ENCODE measurements around the gene DDX49. TPM values are rescaled to one million over a fixed set of nuclear protein-coding genes. Genes with fewer than 3 reads are reported as not detected.

DDX49 gene
- total RNA-seq, 1 donor from 2014 or later = 44.7 TPM

DNA sequence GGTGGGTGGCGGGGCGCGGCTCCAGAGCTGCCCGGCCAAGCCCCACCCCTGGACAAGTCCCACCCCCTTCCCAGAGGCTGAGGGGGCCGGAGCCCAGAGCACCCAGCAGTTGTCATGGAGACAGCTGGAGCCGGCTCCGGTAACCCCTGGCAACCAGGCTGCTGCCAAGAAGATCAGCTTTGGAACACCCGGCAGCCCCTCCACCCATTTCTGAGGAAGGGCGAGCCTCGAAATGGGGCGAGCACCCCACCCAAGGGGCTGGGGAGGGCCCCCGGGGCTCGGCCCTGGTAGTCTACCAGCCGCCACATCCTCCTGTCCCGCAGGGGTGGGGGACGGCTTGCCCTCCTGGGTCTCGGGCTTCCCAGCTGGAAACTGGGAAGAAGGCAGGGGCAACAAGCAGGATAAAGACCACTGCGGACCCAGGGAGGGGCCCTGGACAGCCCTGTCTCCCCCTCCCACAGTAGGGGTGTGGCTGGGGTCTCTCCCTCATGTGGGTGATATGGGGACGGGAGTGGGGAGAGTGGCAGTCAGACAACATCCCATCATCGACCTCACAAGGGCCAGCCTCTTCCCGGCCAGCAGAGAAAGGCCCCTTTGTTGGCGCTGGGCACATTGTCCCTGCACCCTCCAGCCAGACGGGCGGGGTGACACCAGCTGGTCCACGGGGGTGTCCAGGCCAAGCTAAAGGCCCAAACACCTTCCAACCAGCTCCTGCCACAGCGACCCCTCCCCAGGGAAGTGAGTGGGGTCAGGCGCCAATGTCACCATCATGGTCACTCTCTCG, 25.1 kb upstream of the DDX49 start:
- TF ChIP-seq, protein P1, sequence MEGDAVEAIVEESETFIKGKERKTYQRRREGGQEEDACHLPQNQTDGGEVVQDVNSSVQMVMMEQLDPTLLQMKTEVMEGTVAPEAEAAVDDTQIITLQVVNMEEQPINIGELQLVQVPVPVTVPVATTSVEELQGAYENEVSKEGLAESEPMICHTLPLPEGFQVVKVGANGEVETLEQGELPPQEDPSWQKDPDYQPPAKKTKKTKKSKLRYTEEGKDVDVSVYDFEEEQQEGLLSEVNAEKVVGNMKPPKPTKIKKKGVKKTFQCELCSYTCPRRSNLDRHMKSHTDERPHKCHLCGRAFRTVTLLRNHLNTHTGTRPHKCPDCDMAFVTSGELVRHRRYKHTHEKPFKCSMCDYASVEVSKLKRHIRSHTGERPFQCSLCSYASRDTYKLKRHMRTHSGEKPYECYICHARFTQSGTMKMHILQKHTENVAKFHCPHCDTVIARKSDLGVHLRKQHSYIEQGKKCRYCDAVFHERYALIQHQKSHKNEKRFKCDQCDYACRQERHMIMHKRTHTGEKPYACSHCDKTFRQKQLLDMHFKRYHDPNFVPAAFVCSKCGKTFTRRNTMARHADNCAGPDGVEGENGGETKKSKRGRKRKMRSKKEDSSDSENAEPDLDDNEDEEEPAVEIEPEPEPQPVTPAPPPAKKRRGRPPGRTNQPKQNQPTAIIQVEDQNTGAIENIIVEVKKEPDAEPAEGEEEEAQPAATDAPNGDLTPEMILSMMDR (IDR thresholded peaks at IDR 0.05; ENCODE audit: unreplicated experiment) = no peak
- peak overlapping the region; percentile 72 for H3K4me3 Mint-ChIP-seq (ENCODE audit: low read depth)
- peaks cover 10% of the 10 kb centered on the region for H3K4me1 Mint-ChIP-seq (ENCODE audit: low read depth)
- H3K36me3 Mint-ChIP-seq (ENCODE audit: insufficient read depth) = peaks cover 1% of the 10 kb centered on the region
- peaks cover 4% of the 10 kb centered on the region for H3K27me3 Mint-ChIP-seq
- H3K27ac Mint-ChIP-seq = no peak overlapping the region
- no peaks in the 10 kb centered on the region for H3K9me3 Mint-ChIP-seq (ENCODE audit: low read depth)
- DNase-seq (ENCODE audit: low spot score, unreplicated experiment) = no peak

DNA sequence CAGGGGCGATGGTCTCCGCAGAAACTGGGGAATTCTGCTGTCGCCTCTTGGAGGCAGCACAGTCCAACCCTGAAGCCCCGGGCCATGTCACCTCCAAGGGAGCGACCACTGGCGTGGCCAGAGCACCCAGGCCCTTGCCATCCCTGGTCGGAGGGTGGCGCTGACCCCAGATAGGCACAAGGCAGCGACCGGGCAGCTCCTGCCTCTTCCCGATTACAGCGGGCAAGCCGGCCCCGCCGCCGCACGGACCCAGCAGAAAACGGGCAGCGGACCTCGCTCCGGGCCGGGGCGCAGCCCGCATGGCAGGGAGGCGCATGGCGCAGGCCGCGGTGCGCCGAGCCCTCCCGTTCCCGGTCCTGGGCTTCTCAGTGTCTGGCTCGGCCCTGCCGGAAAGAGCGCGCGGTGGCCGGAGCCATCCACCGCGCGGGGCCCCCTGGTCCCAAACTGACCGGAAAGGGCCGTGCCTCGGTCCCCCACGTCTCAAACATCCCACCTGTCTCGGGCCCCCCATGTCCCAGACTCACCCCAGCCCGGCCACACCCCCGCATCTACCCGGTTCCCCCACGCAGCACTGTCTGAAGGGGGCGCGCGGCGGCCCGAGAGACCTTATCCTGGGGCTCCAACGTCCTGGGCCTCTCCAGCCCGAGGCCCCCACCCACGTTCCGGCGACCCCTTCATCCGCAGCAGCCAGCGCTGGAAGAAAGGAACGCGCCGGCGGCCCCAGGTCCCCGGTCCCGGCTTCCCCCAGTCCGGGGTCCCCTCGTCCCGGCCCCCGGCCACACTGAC, 24.3 kb upstream of the DDX49 start:
- no peaks in the 10 kb centered on the region for H3K9me3 Mint-ChIP-seq (ENCODE audit: low read depth)
- no peaks in the 10 kb centered on the region for H3K36me3 Mint-ChIP-seq (ENCODE audit: insufficient read depth)
- H3K4me3 Mint-ChIP-seq (ENCODE audit: low read depth) = peak overlapping the region; percentile 79
- TF ChIP-seq, protein P1 (IDR thresholded peaks at IDR 0.05; ENCODE audit: unreplicated experiment) = peak; percentile 64
- H3K4me1 Mint-ChIP-seq (ENCODE audit: low read depth) = peaks cover 10% of the 10 kb centered on the region
- H3K27ac Mint-ChIP-seq = peak overlapping the region; percentile 73
- H3K27me3 Mint-ChIP-seq = peaks cover 4% of the 10 kb centered on the region
- peak; percentile 65 for DNase-seq (ENCODE audit: low spot score, unreplicated experiment)

GRCh38 chr19:18895824-18896341, 23.6 kb upstream of the DDX49 start, which contains the start of gene CERS1:
CERS1 (minus strand) TSS chr19:18896158; CDS start chr19:18896072, 86 bp downstream.
- TF ChIP-seq, protein P1 (IDR thresholded peaks at IDR 0.05; ENCODE audit: unreplicated experiment) = no peak
- Mint-ChIP-seq H3K27ac (peak within 1 kb of the TSS; percentile 73), H3K36me3 (ENCODE audit: insufficient read depth) (no peaks in the 10 kb centered on the region), H3K4me1 (ENCODE audit: low read depth) (peaks cover 10% of the 10 kb centered on the region), H3K9me3 (ENCODE audit: low read depth) (no peaks in the 10 kb centered on the region), H3K27me3 (peaks cover 4% of the 10 kb centered on the region), H3K4me3 (ENCODE audit: low read depth) (peak within 1 kb of the TSS; percentile 85)
- DNase-seq (ENCODE audit: low spot score, unreplicated experiment) = no peak

- H3K27me3 Mint-ChIP-seq = peaks cover 4% of the 10 kb centered on the region
- DNase-seq (ENCODE audit: low spot score, unreplicated experiment) = no peak
- peaks cover 2% of the 10 kb centered on the region for H3K36me3 Mint-ChIP-seq (ENCODE audit: insufficient read depth)
- peak overlapping the region; percentile 85 for H3K4me3 Mint-ChIP-seq (ENCODE audit: low read depth)
- no peaks in the 10 kb centered on the region for H3K9me3 Mint-ChIP-seq (ENCODE audit: low read depth)
- peaks cover 10% of the 10 kb centered on the region for H3K4me1 Mint-ChIP-seq (ENCODE audit: low read depth)
- peak overlapping the region; percentile 49 for H3K27ac Mint-ChIP-seq
- TF ChIP-seq, protein P1 (IDR thresholded peaks at IDR 0.05; ENCODE audit: unreplicated experiment) = no peak
Measured at GRCh38 chr19:18896421-18896841, 23.1 kb upstream of the DDX49 start.

Data from progenitor cell of endocrine pancreas (in vitro differentiated cells).